ENCODE data around the gene RASA3. TPM values are rescaled to one million over a fixed set of nuclear protein-coding genes. Genes with fewer than 3 reads are reported as not detected.

The RASA3 gene
- total and polyA plus RNA-seq, 2 of the 8 experiments (the other 6 are each of a cell fraction or from before 2014, with no cell fraction given) = 7.5 to 21.9 TPM

GRCh38 chr13:113973218-113974164 is 158.9 kb downstream of the RASA3 start, which contains the start of gene C13orf46:
Gene C13orf46 (minus strand): TSS chr13:113974076. CDS start chr13:113973997, 79 bp downstream.
- Histone ChIP-seq H3K27ac (ENCODE audit: low read depth, low read length) (no peak within 1 kb of the TSS; the same call in 1 of the 2 replicates), H3K9ac (replicated peaks in 1 of 4; ENCODE audit: extremely low read depth in 1 of 4, low read depth in 3 of 4, low read length in 3 of 4) (no peak within 1 kb of the TSS), H2AK5ac (ENCODE audit: low read depth, low read length) (no peak within 1 kb of the TSS), H4K8ac (ENCODE audit: extremely low read depth, insufficient read depth, low read length) (no peak within 1 kb of the TSS; the same call in 1 of the 2 replicates), H3K27me3 (replicated peaks in 1 of 4; ENCODE audit: control insufficient read depth in 3 of 4, extremely low read depth in 1 of 4, insufficient read depth in 3 of 4, low read length in 3 of 4) (no peaks in the 10 kb centered on the region), H3K4me3 (ENCODE audit: extremely low read depth in 1 of 4, insufficient read depth in 2 of 4, low read depth in 3 of 4, low read length in 4 of 4) (no peak within 1 kb of the TSS), H3K4ac (replicated peaks; ENCODE audit: insufficient read length, low read depth, low read length) (no peak within 1 kb of the TSS), H3K18ac (ENCODE audit: extremely low read depth, low read length) (no peak within 1 kb of the TSS), H2BK12ac (ENCODE audit: low read depth, low read length) (no peak within 1 kb of the TSS), H2AFZ (ENCODE audit: low read length) (no peak within 1 kb of the TSS), H2BK20ac (ENCODE audit: low read length) (no peak within 1 kb of the TSS), H3K23ac (ENCODE audit: insufficient read length) (no peak within 1 kb of the TSS), H3K79me2 (ENCODE audit: control insufficient read depth in 1 of 2, insufficient read depth in 2 of 2, low read length in 2 of 2) (no peaks in the 10 kb centered on the region), H3K56ac (replicated peaks; ENCODE audit: insufficient read length, low read depth, low read length) (no peak within 1 kb of the TSS), H2BK15ac (ENCODE audit: low read length) (no peak within 1 kb of the TSS), H2BK120ac (replicated peaks; ENCODE audit: low read depth, low read length) (no peak within 1 kb of the TSS), H3K4me2 (ENCODE audit: insufficient read depth in 1 of 2, low read depth in 2 of 2, low read length in 2 of 2) (no peak within 1 kb of the TSS), H3K9me3 (ENCODE audit: insufficient read depth in 2 of 2, low read depth in 1 of 2, low read length in 1 of 2) (no peaks in the 10 kb centered on the region; a peak in 1 of 4 replicates), H3K23me2 (ENCODE audit: low read depth, low read length) (no peaks in the 10 kb centered on the region), H2BK5ac (ENCODE audit: low read depth, low read length) (no peak within 1 kb of the TSS), H3K4me1 (replicated peaks in 1 of 4; ENCODE audit: control insufficient read depth in 3 of 4, insufficient read depth in 4 of 4, low read length in 3 of 4) (peaks cover 0 to 4% (median 0%) of the 10 kb centered on the region in 4 experiments; a peak in 2 of 7 replicates), H4K5ac (ENCODE audit: insufficient read length, low read depth, low read length) (no peak within 1 kb of the TSS), H3K14ac (ENCODE audit: insufficient read length) (no peak within 1 kb of the TSS), H3K79me1 (ENCODE audit: low read depth, low read length) (no peaks in the 10 kb centered on the region), H3K36me3 (ENCODE audit: control insufficient read depth in 2 of 4, insufficient read depth in 4 of 4, low read length in 3 of 4) (no peaks in the 10 kb centered on the region), H4K20me1 (replicated peaks in 1 of 2; ENCODE audit: control insufficient read depth in 1 of 2, insufficient read depth in 2 of 2, low read length in 2 of 2) (peaks cover 0 to 4% of the 10 kb centered on the region in 2 experiments), H4K91ac (replicated peaks; ENCODE audit: insufficient read length, low read length) (no peak within 1 kb of the TSS)
- CTCF ChIA-PET (ENCODE audit: partially characterized antibody) = interaction anchor here (0.6 kb wide), 1 partner anchor 173 kb away, joined by 3 read pairs; no protein-coding TSS in a partner anchor
- FAIRE-seq (no peak), DNase-seq (ENCODE audit: low read depth in 1 of 2, low spot score in 2 of 2) (no peak)
- WGBS, 2 experiments (ENCODE audit: extremely low coverage in 1 of 2, insufficient coverage in 1 of 2, insufficient read length in 1 of 2, insufficient replicate concordance in 2 of 2, low coverage in 1 of 2, low lambda C conversion rate in 2 of 2, missing lambda C conversion rate in 1 of 2) = 91% methylated on average over 37 of the region's 44 CpGs; no CpG with 5 or more reads in 1 of the 2 experiments
- POLR2A ChIA-PET (ENCODE audit: partially characterized antibody) = interaction anchor here (1.0 kb wide), 1 partner anchor 11 kb away, joined by 3 read pairs; no protein-coding TSS in a partner anchor
- no peak for TF ChIP-seq HDAC6 (IDR thresholded peaks at IDR 0.05; ENCODE audit: low read depth, low read length)
- no peak for TF ChIP-seq SIN3A (conservative IDR thresholded peaks at IDR 0.05 in 1 of 2, IDR thresholded peaks at IDR 0.05 in 1 of 2; ENCODE audit: low read depth in 1 of 2, low read length in 2 of 2)
- TF ChIP-seq YY1 (IDR thresholded peaks at IDR 0.05; ENCODE audit: low read depth, low read length) = no peak
- TF ChIP-seq KDM1A (IDR thresholded peaks at IDR 0.05; ENCODE audit: borderline replicate concordance, low read length) = no peak
- TF ChIP-seq CTBP2 (IDR thresholded peaks at IDR 0.05; ENCODE audit: borderline replicate concordance, insufficient read depth, insufficient read length, low read length) = no peak
- no peak for TF ChIP-seq BCL11A (IDR thresholded peaks at IDR 0.05; ENCODE audit: low read depth in 2 of 2, low read length in 2 of 2)
- TF ChIP-seq NANOG (IDR thresholded peaks at IDR 0.05; ENCODE audit: insufficient read depth, low read depth, low read length, poor library complexity, severe bottlenecking) = no peak
- no peak for TF ChIP-seq TCF12 (IDR thresholded peaks at IDR 0.05; ENCODE audit: low read depth, low read length)
- TF ChIP-seq NRF1 (IDR thresholded peaks at IDR 0.05; ENCODE audit: low read depth, low read length) = no peak
